Activated T-cell treated with anti-CD3 and anti-CD28 coated beads for 1 hour (primary cell): Measurements from ENCODE around the gene OR5D16.
"Not testable (repeated sequence)": the region's sequence is repeated elsewhere in the genome, so short reads cannot be mapped to it uniquely, and the experiment has no call there.

Experiments used
- DNase-seq: peaks from one replicate; pipeline ENCODE4 v3.0.0-alpha.2; 2020; ENCODE audit warnings: low read depth

Gene OR5D16

GRCh38 chr11:55838452-55838851, at the start of gene OR5D16:
Gene OR5D16, plus strand, starts transcription at chr11:55838752. Its CDS starts 0 bp downstream, at chr11:55838752.
- DNase-seq, result no peak

- no peak for DNase-seq
These were observed 46.9 kb upstream of the OR5D16 start for GRCh38 chr11:55791606-55792005.

DNA sequence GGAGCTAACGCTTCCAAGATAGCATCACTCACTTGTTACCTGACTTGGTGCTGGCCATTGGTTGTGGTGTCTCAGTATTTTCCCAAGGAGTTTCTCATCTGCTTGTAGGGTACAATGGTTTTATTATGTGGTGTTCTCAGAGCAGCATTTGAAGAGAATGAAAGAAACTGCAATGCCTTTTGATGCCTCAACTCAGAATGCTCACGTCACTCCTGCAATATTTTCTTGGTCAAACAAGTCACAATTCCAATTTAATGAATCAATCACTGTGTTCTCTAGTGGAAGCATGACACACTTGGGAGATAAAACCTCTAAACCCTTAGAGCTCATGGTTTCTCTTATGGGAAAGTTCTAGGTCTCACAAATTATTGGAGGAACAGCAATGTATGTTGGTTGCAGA, 45.2 kb upstream of the OR5D16 start:
- no peak for DNase-seq

- no peak for DNase-seq
These were observed 43.3 kb upstream of the OR5D16 start, which contains the start of gene OR5D14 for GRCh38 chr11:55795256-55795655. Gene OR5D14, plus strand, starts transcription at chr11:55795556. Its CDS starts 0 bp downstream, at chr11:55795556.

DNA sequence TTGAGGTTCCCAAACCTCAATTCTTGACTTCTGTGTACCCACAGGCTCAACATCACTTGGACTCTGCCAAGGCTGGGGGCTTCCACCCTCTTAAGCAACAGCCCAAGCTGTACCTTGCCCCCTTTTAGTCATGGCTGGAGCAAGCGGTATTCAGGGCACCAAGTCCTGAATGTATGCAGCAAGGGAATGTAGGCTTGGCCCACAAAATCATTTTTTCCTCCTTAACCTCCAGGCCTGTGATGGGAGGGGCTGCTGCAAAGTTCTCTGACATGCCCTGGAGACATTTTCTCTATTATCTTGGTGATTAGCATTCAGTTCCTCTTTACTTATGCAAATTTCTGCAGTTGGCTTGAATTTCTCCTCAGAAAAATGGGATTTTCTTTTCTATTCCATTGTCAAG, 32.3 kb upstream of the OR5D16 start:
- no peak for DNase-seq

DNA sequence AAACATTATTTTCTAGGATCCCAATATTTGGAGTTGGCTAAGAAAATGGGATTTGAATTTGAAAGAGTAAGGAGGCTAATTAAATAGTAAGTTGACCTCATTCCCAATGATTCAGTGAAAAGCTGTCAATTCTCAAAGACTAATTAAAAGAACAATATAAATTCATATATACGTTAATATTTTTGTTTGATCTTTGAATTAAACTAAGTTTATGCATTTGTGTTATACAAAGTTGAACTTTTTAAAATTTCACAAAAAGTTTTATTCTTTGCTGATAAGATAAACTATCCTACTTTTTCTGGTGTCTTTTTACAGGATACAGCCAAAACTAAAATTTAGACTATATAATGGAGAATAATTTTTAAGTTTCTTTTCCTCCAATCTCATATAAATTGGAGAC, 27.5 kb upstream of the OR5D16 start, which contains the start of gene OR5L1:
TSS of gene OR5L1 (plus strand) at position 301 of the 400 bp plus-strand sequence. CDS start 100 bp downstream, outside the sequence.
- DNase-seq, result no peak

DNA sequence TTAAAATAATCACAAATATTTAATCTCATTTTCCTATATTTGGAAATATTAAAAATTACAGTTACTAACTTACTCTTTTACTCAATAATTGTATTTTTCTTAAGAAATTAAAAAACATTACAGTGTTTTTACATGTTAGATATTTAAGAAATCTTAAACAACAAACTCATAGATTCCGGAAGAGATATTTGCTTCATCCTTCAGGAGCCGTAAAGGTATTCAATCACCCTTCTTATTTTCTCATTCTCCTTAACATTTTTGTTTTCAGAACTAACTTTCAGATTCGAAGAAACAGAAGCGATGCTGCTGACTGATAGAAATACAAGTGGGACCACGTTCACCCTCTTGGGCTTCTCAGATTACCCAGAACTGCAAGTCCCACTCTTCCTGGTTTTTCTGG, 19.2 kb upstream of the OR5D16 start, which contains the start of gene OR5D18:
TSS of gene OR5D18 (plus strand) at position 301 of the 400 bp plus-strand sequence. CDS start at position 301, 0 bp downstream.
- DNase-seq, result no peak

DNA sequence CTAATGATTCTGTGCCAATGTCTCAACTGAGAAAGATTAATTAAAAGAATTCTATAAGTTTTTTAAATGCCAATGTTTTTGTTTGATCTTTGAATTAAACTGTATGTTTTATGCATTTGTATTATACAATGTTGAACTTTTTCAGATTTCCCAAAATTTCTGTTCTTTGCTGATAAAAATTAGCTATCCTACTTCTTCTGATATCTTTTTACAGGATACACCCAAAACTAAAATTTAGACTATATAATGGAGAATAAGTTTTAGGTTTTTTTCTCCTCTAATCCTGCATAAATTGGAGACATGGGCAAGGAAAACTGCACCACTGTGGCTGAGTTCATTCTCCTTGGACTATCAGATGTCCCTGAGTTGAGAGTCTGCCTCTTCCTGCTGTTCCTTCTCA, 11.6 kb upstream of the OR5D16 start, which contains the start of gene OR5L2:
TSS of gene OR5L2 (plus strand) at position 301 of the 400 bp plus-strand sequence. CDS start at position 301, 0 bp downstream.
- no peak for DNase-seq

GRCh38 chr11:55847453-55847852, 8.9 kb downstream of the OR5D16 start:
- no peak for DNase-seq

DNA sequence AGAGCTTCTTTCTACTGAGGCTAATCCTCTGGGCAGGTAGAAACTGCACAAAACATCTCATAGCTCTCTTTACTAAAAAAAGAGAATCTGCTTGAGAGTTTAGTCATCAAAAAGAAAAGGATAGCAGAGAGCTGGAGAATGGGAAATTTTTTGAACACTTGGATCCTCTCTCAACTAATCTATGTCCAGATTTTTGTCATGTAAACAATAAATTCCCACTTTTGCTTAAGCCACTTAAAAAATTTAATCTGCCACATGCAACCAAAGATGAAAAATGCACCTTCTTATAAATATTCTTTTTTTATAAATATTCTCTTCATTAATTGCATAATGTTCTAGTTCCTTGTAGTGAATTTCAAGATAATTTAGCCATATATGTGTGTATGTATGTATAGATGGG, 10.5 kb downstream of the OR5D16 start:
- DNase-seq, result no peak

DNA sequence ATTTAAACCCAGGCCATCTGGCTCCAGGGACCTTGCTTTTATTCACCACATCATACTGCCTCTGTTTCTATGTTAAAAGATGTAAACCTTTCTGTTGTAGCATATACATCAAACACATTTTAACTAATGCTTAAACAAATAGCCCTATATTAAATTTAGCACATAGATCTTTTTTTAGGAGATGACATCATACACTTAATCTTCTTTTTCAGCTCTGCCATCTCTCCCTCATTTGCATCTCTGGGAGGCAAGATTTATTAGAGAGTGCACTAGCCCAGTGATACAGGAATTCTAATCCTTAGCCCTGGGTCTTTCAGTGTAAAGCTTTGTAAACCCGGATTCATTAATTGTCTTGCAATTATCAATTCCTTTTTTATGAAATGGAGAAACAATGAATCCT, 13.6 kb downstream of the OR5D16 start:
- no peak for DNase-seq

- no peak for DNase-seq
These were observed 16.2 kb downstream of the OR5D16 start for GRCh38 chr11:55854704-55855103.

DNA sequence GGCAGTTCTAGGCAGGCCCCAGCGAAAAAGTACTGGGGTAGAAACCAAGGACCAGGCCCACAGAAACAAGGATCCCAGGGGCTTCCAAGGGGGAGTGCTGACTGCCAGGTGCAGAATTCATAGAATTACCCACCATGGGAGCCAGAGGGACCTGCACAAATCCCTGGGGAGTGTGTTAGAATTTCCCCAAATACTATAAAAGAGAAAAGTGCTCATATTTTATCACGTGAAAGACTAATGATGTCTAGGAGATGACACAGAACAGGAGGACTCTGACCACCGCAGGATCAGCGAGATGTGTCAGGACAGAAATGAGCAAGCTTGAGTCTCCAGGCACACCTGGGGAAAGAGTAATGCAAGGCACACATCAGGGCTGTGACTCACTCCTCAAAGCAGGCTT, 28.8 kb downstream of the OR5D16 start:
- DNase-seq, result not testable (repeated sequence)

DNA sequence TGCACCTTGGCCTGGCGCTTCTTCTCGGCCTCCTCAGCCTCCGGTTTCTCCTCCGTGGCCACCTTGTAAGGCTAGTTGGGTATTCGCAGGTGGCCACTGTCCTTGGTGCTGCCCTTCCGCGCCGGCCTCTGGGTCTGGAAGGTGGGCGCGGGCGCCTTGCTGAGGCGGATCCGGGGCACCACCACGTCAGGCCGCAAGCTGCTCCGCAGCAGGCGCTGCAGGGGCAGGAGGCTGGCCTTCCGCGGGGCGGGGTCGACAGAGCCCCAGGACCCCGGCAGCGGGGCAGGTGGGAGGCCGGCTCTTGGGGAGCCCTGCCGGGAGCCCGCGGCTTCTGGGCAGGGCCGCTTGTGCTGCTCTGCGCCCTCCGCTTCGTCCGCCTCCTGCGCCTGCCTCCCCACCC, 34.2 kb downstream of the OR5D16 start:
- not testable (repeated sequence) for DNase-seq

DNA sequence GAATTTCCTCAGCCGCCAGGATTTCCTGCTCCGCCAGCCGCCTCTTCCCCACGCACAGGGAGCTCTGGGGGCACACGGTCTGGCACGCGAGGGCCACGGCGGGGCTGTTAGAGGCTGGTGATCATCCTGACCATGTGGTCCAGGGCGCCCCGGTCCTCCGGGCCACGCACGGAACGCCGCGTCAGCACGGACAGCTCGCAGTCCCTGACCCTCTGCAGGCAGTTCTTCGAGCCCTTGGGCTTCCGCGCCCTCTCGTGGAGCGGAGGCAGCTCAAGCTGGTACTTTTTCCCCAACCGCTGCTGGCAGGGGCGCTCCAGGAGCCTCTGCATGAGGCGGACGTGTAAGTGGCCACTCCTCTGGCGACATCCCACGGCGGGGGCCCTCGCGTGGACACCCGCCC, 34.6 kb downstream of the OR5D16 start:
- not testable (repeated sequence) for DNase-seq

GRCh38 chr11:55882997-55883396, 44.4 kb downstream of the OR5D16 start, which contains the start of gene TRIM51:
Gene TRIM51, plus strand, starts transcription at chr11:55883297. Its CDS starts 2,132 bp downstream, at chr11:55885429.
- not testable (repeated sequence) for DNase-seq

GRCh38 chr11:55884995-55885394, 46.4 kb downstream of the OR5D16 start:
- not testable (repeated sequence) for DNase-seq

- not testable (repeated sequence) for DNase-seq
These were observed 46.9 kb downstream of the OR5D16 start for GRCh38 chr11:55885481-55885880.
